AG04450 (cell line): Measurements from ENCODE around the gene LSAMP. TPM values are rescaled to one million over a fixed set of nuclear protein-coding genes. Genes with fewer than 3 reads are reported as not detected.

Experiments
- CTCF ChIA-PET: fragments of 300-600, 350-600 bp; formaldehyde crosslinking; extraction: SDS; loops from one replicate; lab custom pipeline; 2022; ENCODE audit warnings: antibody characterized with exemption, inconsistent platforms; lab: Charles Lee
- POLR2A ChIA-PET: fragments of 350-600 bp; formaldehyde crosslinking; extraction: SDS; loops from one replicate; lab custom pipeline; 2021; ENCODE audit warnings: antibody characterized with exemption, inconsistent platforms; lab: Yijun Ruan, JAX
- DNase-seq: peaks from one replicate; pipeline ENCODE4 v3.0.0-alpha.2; 2011; ENCODE audit warnings: low read depth, low spot score
- H3K27ac ChIP-seq: one replicate; pipeline ENCODE4 v1.5.1; 2012; ENCODE audit warnings: low read depth, low read length, control low read depth
- H3K27me3 ChIP-seq: one replicate; pipeline ENCODE4 v1.6.0; 2012; ENCODE audit warnings: low read length; ENCODE audit not compliant: control insufficient read depth, insufficient read depth
- H3K4me3 ChIP-seq: 2 replicates; pipeline ENCODE4 v1.5.1; 2011; ENCODE audit warnings: mild to moderate bottlenecking, low read depth, low read length, control low read depth
- H3K9me3 ChIP-seq: 2 replicates; pipeline ENCODE4 v1.5.1; 2012; ENCODE audit warnings: low read length; ENCODE audit not compliant: control insufficient read depth, insufficient read depth
- polyA plus RNA-seq: library from polyadenylated mRNA; depleted of rRNA; stranded (reverse); fragments of >200 nt; gene quantifications from 2 replicates; pipeline ENCODE4 v1.2.3, GENCODE V29; 2011
- TF ChIP-seq, protein P1 (sequence below): IDR thresholded peaks from 2 replicates; pipeline ENCODE4 v1.5.1; 2011; ENCODE audit warnings: low read depth, low read length, control low read depth, inconsistent platforms

Gene LSAMP
- polyA plus RNA-seq, 1 experiment: 25.1 TPM

GRCh38 chr3:116264546-116265319, 180.6 kb downstream of the LSAMP start:
- ChIA-PET POLR2A (no interaction called here), CTCF (no interaction called here)
- Histone ChIP-seq H3K27ac (no peak overlapping the region), H3K27me3 (no peaks in the 10 kb centered on the region), H3K4me3 (no peak overlapping the region), H3K9me3 (no peaks in the 10 kb centered on the region)
- no peak for DNase-seq
- TF ChIP-seq, protein P1, sequence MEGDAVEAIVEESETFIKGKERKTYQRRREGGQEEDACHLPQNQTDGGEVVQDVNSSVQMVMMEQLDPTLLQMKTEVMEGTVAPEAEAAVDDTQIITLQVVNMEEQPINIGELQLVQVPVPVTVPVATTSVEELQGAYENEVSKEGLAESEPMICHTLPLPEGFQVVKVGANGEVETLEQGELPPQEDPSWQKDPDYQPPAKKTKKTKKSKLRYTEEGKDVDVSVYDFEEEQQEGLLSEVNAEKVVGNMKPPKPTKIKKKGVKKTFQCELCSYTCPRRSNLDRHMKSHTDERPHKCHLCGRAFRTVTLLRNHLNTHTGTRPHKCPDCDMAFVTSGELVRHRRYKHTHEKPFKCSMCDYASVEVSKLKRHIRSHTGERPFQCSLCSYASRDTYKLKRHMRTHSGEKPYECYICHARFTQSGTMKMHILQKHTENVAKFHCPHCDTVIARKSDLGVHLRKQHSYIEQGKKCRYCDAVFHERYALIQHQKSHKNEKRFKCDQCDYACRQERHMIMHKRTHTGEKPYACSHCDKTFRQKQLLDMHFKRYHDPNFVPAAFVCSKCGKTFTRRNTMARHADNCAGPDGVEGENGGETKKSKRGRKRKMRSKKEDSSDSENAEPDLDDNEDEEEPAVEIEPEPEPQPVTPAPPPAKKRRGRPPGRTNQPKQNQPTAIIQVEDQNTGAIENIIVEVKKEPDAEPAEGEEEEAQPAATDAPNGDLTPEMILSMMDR: no peak

DNA sequence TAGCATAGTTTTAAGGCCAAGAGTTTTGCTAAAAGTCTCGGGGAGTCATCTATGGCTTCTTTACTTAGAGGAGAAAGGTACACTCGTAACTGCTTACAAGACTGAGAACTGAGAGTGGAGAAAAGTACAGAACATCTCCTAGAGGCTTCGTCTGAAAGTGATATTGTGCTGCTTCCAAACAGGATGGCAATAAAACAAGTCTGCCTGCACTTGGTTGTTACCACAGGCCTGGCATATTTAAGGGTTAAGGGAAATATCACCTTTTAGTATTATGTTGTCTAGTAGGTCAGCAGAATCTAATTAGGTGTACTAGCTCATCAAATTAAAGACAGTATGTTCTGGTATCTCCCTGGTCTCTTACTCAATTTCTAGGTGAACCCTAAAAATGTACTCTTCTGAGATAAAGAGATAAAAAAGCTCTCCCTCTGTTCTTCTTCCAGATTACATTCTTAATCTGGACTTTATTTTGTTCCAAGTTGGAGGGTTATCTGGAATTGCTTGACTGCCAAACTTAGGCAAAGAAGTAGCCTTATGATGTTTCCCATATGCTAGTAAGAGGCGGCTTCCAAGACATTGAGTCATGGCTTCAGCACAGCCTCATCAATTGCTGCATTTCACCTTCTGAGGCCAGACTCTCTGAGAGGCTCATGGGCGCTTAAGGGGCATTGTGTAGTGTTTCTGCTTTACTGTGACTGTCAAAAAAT, 181.3 kb downstream of the LSAMP start:
- DNase-seq: no peak
- ChIA-PET CTCF (no interaction called here), POLR2A (interaction anchor here (0.8 kb wide), 1 partner anchor 310 kb away, joined by 6 read pairs; no protein-coding TSS in a partner anchor)
- H3K9me3 ChIP-seq: no peaks in the 10 kb centered on the region
- no peaks in the 10 kb centered on the region for H3K27me3 ChIP-seq
- no peak overlapping the region for H3K27ac ChIP-seq
- no peak overlapping the region for H3K4me3 ChIP-seq
- TF ChIP-seq, protein P1: no peak

- H3K27me3 ChIP-seq: no peaks in the 10 kb centered on the region
- no peaks in the 10 kb centered on the region for H3K9me3 ChIP-seq
- DNase-seq: no peak
- no peak overlapping the region for H3K4me3 ChIP-seq
- POLR2A ChIA-PET: no interaction called here
- CTCF ChIA-PET: interaction anchor here (0.6 kb wide), 1 partner anchor 510 kb away, joined by 3 read pairs; no protein-coding TSS in a partner anchor
- no peak overlapping the region for H3K27ac ChIP-seq
- TF ChIP-seq, protein P1: no peak
Observed at GRCh38 chr3:116260491-116260890, 184.8 kb downstream of the LSAMP start.

- no peak overlapping the region for H3K27ac ChIP-seq
- ChIA-PET CTCF (no interaction called here), POLR2A (no interaction called here)
- no peak for DNase-seq
- TF ChIP-seq, protein P1: no peak
- H3K9me3 ChIP-seq: no peaks in the 10 kb centered on the region
- no peaks in the 10 kb centered on the region for H3K27me3 ChIP-seq
- no peak overlapping the region for H3K4me3 ChIP-seq
Observed at GRCh38 chr3:116259984-116260383, 185.3 kb downstream of the LSAMP start.
